Subcutaneous abdominal adipose tissue (tissue), 5 donors: ENCODE measurements around the gene CDAN1.

ENCODE experiments used
- H3K27ac ChIP-seq: one replicate; pipeline ENCODE4 v1.7.0; 2013; ENCODE audit warnings: low read depth, mild to moderate bottlenecking, inconsistent platforms, low read length, moderate library complexity
- H3K27me3 ChIP-seq, 5 donors: one replicate each; pipeline ENCODE4 v1.7.0; 2013; ENCODE audit warnings: low read length in 5 of 5, inconsistent platforms in 1 of 5; ENCODE audit not compliant: control insufficient read depth in 5 of 5, insufficient read depth in 4 of 5
- H3K36me3 ChIP-seq, 5 donors: one replicate each; pipeline ENCODE4 v1.7.0; 2013; ENCODE audit warnings: low read length in 5 of 5; ENCODE audit not compliant: control insufficient read depth in 5 of 5, insufficient read depth in 5 of 5
- H3K4me1 ChIP-seq, 5 donors: one replicate each; pipeline ENCODE4 v1.7.0; 2013; ENCODE audit warnings: low read length in 5 of 5, mild to moderate bottlenecking in 3 of 5, moderate library complexity in 1 of 5; ENCODE audit not compliant: control insufficient read depth in 5 of 5, insufficient read depth in 5 of 5
- H3K4me3 ChIP-seq, 5 donors: one replicate each; pipeline ENCODE4 v1.7.0; 2013; ENCODE audit warnings: low read length in 5 of 5, low read depth in 1 of 5
- H3K9ac ChIP-seq, 5 donors: one replicate each; pipeline ENCODE4 v1.7.0; 2013; ENCODE audit warnings: low read length in 5 of 5, mild to moderate bottlenecking in 4 of 5, moderate library complexity in 3 of 5
- H3K9me3 ChIP-seq, 5 donors: one replicate each; pipeline ENCODE4 v1.7.0; 2013; ENCODE audit warnings: low read length in 5 of 5; ENCODE audit not compliant: control insufficient read depth in 5 of 5
- donor health status: healthy.
- donor health status: healthy.
- donor health status: healthy.
- donor health status: healthy.
- donor health status: healthy.

The CDAN1 gene

DNA sequence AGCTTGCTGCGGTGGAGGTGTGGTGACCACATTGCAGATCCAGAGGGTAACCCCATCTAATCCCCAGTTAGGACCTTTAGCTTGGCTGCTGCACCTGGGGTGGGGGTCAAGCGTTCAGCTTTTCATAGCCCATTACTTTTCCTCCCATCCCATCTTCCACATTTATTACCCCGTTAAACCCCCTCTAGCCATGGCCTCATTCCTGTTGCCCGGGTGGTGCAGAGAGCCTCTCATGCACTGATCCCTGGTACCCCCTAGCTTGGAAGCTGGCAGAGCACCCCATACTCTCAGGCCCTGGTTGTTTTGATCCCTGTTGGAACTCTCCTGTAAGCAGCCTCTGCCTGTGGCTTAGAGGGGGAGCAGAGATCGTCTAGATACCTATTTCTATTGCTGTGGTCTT, 20.8 kb downstream of the CDAN1 start:
- H3K27me3 ChIP-seq: no peaks in the 10 kb centered on the region
- no peaks in the 10 kb centered on the region for H3K9me3 ChIP-seq
- H3K4me3 ChIP-seq: no peak overlapping the region
- no peak overlapping the region for H3K27ac ChIP-seq
- H3K36me3 ChIP-seq: peaks cover 0 to 44% (median 41%) of the 10 kb centered on the region in 5 donors
- no peaks in the 10 kb centered on the region for H3K4me1 ChIP-seq
- no peak overlapping the region for H3K9ac ChIP-seq

- peaks cover 0 to 15% (median 13%) of the 10 kb centered on the region in 5 donors for H3K36me3 ChIP-seq
- no peak overlapping the region for H3K9ac ChIP-seq
- no peaks in the 10 kb centered on the region for H3K27me3 ChIP-seq
- no peak overlapping the region for H3K4me3 ChIP-seq
- H3K4me1 ChIP-seq: peaks cover 0 to 9% (median 6%) of the 10 kb centered on the region in 5 donors
- H3K27ac ChIP-seq: no peak overlapping the region
- H3K9me3 ChIP-seq: no peaks in the 10 kb centered on the region
Observed at GRCh38 chr15:42712584-42712983, 24.3 kb downstream of the CDAN1 start.

GRCh38 chr15:42711746-42712145, 25.2 kb downstream of the CDAN1 start:
- Histone ChIP-seq H3K4me1 (peaks cover 0 to 15% (median 6%) of the 10 kb centered on the region in 5 donors), H3K36me3 (peaks cover 0 to 10% (median 8%) of the 10 kb centered on the region in 5 donors), H3K9ac (no peak overlapping the region), H3K27ac (no peak overlapping the region), H3K9me3 (no peaks in the 10 kb centered on the region), H3K27me3 (no peaks in the 10 kb centered on the region), H3K4me3 (no peak overlapping the region)

DNA sequence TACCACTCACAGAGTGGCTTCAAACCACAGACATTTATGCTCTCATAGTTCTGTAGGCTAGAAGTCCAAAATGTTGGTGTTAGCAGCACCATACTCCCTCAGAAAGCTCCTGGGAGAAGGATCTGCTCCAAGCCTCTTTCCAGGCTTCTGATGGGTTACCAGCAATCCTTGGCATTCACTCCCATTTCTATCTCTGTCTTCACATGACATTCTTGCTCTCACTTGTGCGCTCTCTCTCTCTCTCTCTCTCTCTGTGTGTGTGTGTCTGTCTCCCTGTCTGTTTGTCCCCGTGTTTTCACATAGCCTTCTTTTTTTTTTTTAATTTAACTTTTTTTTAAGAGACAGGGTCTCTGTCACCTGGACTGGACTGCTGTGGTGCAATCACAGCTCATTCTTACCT, 26.3 kb downstream of the CDAN1 start:
- Histone ChIP-seq H3K36me3 (peaks cover 0 to 6% (median 4%) of the 10 kb centered on the region in 5 donors), H3K27ac (no peak overlapping the region), H3K9me3 (no peaks in the 10 kb centered on the region), H3K9ac (no peak overlapping the region), H3K4me3 (no peak overlapping the region), H3K4me1 (peaks cover 0 to 15% (median 6%) of the 10 kb centered on the region in 5 donors), H3K27me3 (no peaks in the 10 kb centered on the region)

GRCh38 chr15:42707873-42708544, 28.9 kb downstream of the CDAN1 start:
- H3K27me3 ChIP-seq: no peaks in the 10 kb centered on the region
- H3K9me3 ChIP-seq: no peaks in the 10 kb centered on the region
- no peak overlapping the region for H3K27ac ChIP-seq
- peak overlapping the region in 1 of 5 donors; percentile 45 for H3K9ac ChIP-seq
- no peak overlapping the region for H3K4me3 ChIP-seq
- peaks cover 0 to 11% (median 6%) of the 10 kb centered on the region in 5 donors for H3K36me3 ChIP-seq
- H3K4me1 ChIP-seq: peaks cover 0 to 15% (median 6%) of the 10 kb centered on the region in 5 donors

DNA sequence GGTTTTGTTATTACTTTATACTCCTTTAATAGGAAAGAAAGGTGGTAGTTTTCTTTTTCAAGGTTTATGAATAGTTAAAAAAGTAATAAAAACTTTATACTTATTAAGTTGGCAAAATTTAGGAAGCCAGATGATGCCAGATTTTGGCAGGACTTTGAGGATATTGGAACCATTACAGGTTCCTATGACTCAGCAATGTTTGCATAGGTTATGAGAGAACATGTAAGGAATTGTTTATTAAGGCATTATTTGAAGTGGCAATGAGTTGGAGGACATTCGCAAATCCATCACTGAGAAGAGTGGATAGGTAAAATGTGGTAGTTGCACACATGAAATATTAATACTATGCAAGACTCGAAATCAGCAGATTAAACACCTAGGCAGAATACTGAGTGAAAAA, 29.9 kb downstream of the CDAN1 start:
- H3K4me1 ChIP-seq: peaks cover 0 to 15% (median 6%) of the 10 kb centered on the region in 5 donors
- H3K27ac ChIP-seq: no peak overlapping the region
- H3K9me3 ChIP-seq: no peaks in the 10 kb centered on the region
- H3K36me3 ChIP-seq: peaks cover 0 to 11% (median 6%) of the 10 kb centered on the region in 5 donors
- no peak overlapping the region for H3K4me3 ChIP-seq
- H3K9ac ChIP-seq: no peak overlapping the region
- H3K27me3 ChIP-seq: no peaks in the 10 kb centered on the region

- peaks cover 0 to 12% (median 0%) of the 10 kb centered on the region in 5 donors for H3K4me1 ChIP-seq
- H3K9me3 ChIP-seq: no peaks in the 10 kb centered on the region
- no peaks in the 10 kb centered on the region for H3K27me3 ChIP-seq
- no peak overlapping the region for H3K27ac ChIP-seq
- peaks cover 6 to 12% (median 10%) of the 10 kb centered on the region in 5 donors for H3K36me3 ChIP-seq
- H3K9ac ChIP-seq: no peak overlapping the region
- H3K4me3 ChIP-seq: no peak overlapping the region
Observed at GRCh38 chr15:42705336-42705735, 31.6 kb downstream of the CDAN1 start.

DNA sequence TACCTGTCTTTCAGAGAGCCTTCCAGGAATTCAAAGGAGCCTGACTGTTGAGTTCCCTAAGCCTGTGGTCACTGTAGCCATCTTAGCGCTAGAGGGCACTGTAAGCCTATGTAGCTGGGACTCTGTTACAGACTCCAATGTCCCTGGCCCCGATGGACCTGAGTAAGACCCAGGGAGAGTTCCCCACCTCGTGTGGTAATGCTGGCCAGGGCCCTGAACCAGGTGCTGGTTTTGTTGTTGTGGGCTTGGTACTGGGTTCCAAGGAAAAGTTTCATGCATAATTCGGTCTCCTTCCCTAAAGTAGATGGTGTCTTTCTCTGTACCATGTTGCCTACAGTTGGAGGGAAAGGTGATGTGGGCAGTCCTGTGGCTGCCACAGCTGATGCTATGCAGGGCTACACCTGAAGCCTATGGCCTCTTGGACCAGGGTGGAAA, 32.4 kb downstream of the CDAN1 start:
- no peak overlapping the region for H3K27ac ChIP-seq
- no peak overlapping the region for H3K9ac ChIP-seq
- H3K4me3 ChIP-seq: no peak overlapping the region
- H3K9me3 ChIP-seq: no peaks in the 10 kb centered on the region
- H3K4me1 ChIP-seq: peaks cover 0 to 12% (median 0%) of the 10 kb centered on the region in 5 donors
- no peaks in the 10 kb centered on the region for H3K27me3 ChIP-seq
- H3K36me3 ChIP-seq: peaks cover 8 to 12% (median 10%) of the 10 kb centered on the region in 5 donors

- Histone ChIP-seq H3K36me3 (peaks cover 18 to 68% (median 66%) of the 10 kb centered on the region in 5 donors), H3K9me3 (no peaks in the 10 kb centered on the region), H3K4me3 (no peak overlapping the region), H3K27ac (no peak overlapping the region), H3K9ac (no peak overlapping the region), H3K4me1 (no peaks in the 10 kb centered on the region), H3K27me3 (no peaks in the 10 kb centered on the region)
Observed at GRCh38 chr15:42696626-42697025, 40.3 kb downstream of the CDAN1 start.

- no peak overlapping the region for H3K9ac ChIP-seq
- H3K27me3 ChIP-seq: no peaks in the 10 kb centered on the region
- H3K4me3 ChIP-seq: no peak overlapping the region
- H3K36me3 ChIP-seq: peaks cover 12 to 78% (median 70%) of the 10 kb centered on the region in 5 donors
- H3K4me1 ChIP-seq: no peaks in the 10 kb centered on the region
- H3K27ac ChIP-seq: no peak overlapping the region
- H3K9me3 ChIP-seq: no peaks in the 10 kb centered on the region
Observed at GRCh38 chr15:42695527-42696071, 41.3 kb downstream of the CDAN1 start.
